Keratinocyte (primary cell): ENCODE measurements around the gene SPOCD1. TPM values are rescaled to one million over a fixed set of nuclear protein-coding genes. Genes with fewer than 3 reads are reported as not detected.
A peak's percentile ranks its signal among the peaks of the same experiment; 100 is the strongest.

Source experiments
- DNase-seq: peaks from one replicate; pipeline ENCODE4 v3.0.0-alpha.2; 2011; ENCODE audit warnings: low read depth, missing footprints, low spot score
- FAIRE-seq: peaks from 2 replicates; lab custom pipeline; 2011; peaks lifted over from hg19 to GRCh38; lab: Jason Lieb, UNC
- H2AFZ ChIP-seq: 2 replicates; pipeline ENCODE4 v1.6.0; 2012; ENCODE audit warnings: low read length, control low read depth, inconsistent platforms; ENCODE audit not compliant: control insufficient read depth
- H3K27ac ChIP-seq: 2 replicates; pipeline ENCODE4 v1.5.1; 2011; ENCODE audit warnings: low read length; ENCODE audit not compliant: control insufficient read depth, insufficient read depth
- H3K27me3 ChIP-seq: 3 replicates; pipeline ENCODE4 v1.6.0; 2011; ENCODE audit warnings: low read length; ENCODE audit not compliant: control insufficient read depth, insufficient read depth; ENCODE audit errors: extremely low read depth
- H3K36me3 ChIP-seq, 2 experiments: 2 replicates in 1 of 2; 3 replicates in 1 of 2; pipeline ENCODE4 v1.5.1; 2011; ENCODE audit warnings: low read length in 2 of 2, mild to moderate bottlenecking in 1 of 2; ENCODE audit not compliant: control insufficient read depth in 2 of 2, insufficient read depth in 2 of 2; ENCODE audit errors: extremely low read depth in 1 of 2
- H3K4me1 ChIP-seq: 3 replicates; pipeline ENCODE4 v1.5.1; 2011; ENCODE audit warnings: low read length; ENCODE audit not compliant: control insufficient read depth, insufficient read depth; ENCODE audit errors: extremely low read depth
- H3K4me2 ChIP-seq: 3 replicates; pipeline ENCODE4 v1.6.0; 2011; ENCODE audit warnings: low read depth, low read length; ENCODE audit not compliant: control insufficient read depth, insufficient read depth; ENCODE audit errors: extremely low read depth
- H3K4me3 ChIP-seq, 3 experiments: fragments of 200-600 bp in 1 of 3; sonication (generic) in 1 of 3; 2 replicates in 2 of 3; 3 replicates in 1 of 3; pipeline ENCODE4 v1.5.1; 2011 to 2016; ENCODE audit warnings: low read length in 3 of 3, mild to moderate bottlenecking in 3 of 3, control low read depth in 2 of 3, inconsistent platforms in 1 of 3, low read depth in 1 of 3, mixed read lengths in 1 of 3, mixed run types in 1 of 3, moderate library complexity in 1 of 3; ENCODE audit not compliant: control insufficient read depth in 2 of 3, insufficient read depth in 2 of 3; ENCODE audit errors: extremely low read depth in 1 of 3
- H3K79me2 ChIP-seq: 2 replicates; pipeline ENCODE4 v1.6.0; 2012; ENCODE audit warnings: low read length; ENCODE audit not compliant: control insufficient read depth, insufficient read depth
- H3K9ac ChIP-seq: 3 replicates; pipeline ENCODE4 v1.6.0; 2011; ENCODE audit warnings: low read length; ENCODE audit not compliant: control insufficient read depth, insufficient read depth; ENCODE audit errors: extremely low read depth
- H3K9me1 ChIP-seq: 3 replicates; pipeline ENCODE4 v1.6.0; 2011; ENCODE audit warnings: low read length; ENCODE audit not compliant: control insufficient read depth, insufficient read depth; ENCODE audit errors: extremely low read depth
- H3K9me3 ChIP-seq: 2 replicates; pipeline ENCODE4 v1.5.1; 2012; ENCODE audit warnings: low read depth, low read length; ENCODE audit not compliant: control insufficient read depth
- H4K20me1 ChIP-seq: 3 replicates; pipeline ENCODE4 v1.6.0; 2011; ENCODE audit warnings: low read length; ENCODE audit not compliant: control insufficient read depth, insufficient read depth; ENCODE audit errors: extremely low read depth
- EZH2 ChIP-seq: IDR thresholded peaks from one replicate; pipeline ENCODE4 v1.6.1; 2012; ENCODE audit warnings: inconsistent platforms, mild to moderate bottlenecking, low read length, moderate library complexity
- dilution Hi-C: fragments of 300-500 bp; cut with MboI; formaldehyde crosslinking; loops from one replicate; pipeline ENCODE4 v1.7.0; 2020; ENCODE audit warnings: low sequenced_read_pairs; ENCODE audit not compliant: extremely low pct_ligation_motif_present
- polyA plus RNA-seq, 5 experiments: library from polyadenylated mRNA; depleted of rRNA in 3 of 5; stranded (reverse) in 3 of 5; stranded (forward) in 1 of 5; unstranded in 1 of 5; fragments of >200 nt; gene quantifications; 1 replicate in 1 of 5; 2 replicates in 3 of 5; 3 replicates in 1 of 5; pipeline versions ENCODE4 v1.2.1 to v1.2.3, GENCODE V29; 2011 to 2012; ENCODE audit warnings: missing spikeins in 2 of 5, low read depth in 1 of 5, low replicate concordance in 1 of 5
- TF ChIP-seq, protein P1 (sequence below), 3 experiments: IDR thresholded peaks in 1 of 3; conservative IDR thresholded peaks in 1 of 3; optimal IDR thresholded peaks in 1 of 3; 2 replicates in 2 of 3; 3 replicates in 1 of 3; pipeline versions ENCODE3 to v1.5.1; 2011; ENCODE audit warnings: low read length in 3 of 3, mild to moderate bottlenecking in 3 of 3, moderate library complexity in 2 of 3, control low read depth in 1 of 3, inconsistent platforms in 1 of 3; ENCODE audit not compliant: insufficient read depth in 2 of 3; ENCODE audit errors: extremely low read depth in 1 of 3

SPOCD1 gene
- polyA plus RNA-seq, 1 donor (not counting 4 experiments of a cell fraction or from before 2014, with no cell fraction given) = 4.7 TPM

GRCh38 chr1:31855038-31855845 is 39.4 kb upstream of the SPOCD1 start:
- dilution Hi-C loops = no loop called here

DNA sequence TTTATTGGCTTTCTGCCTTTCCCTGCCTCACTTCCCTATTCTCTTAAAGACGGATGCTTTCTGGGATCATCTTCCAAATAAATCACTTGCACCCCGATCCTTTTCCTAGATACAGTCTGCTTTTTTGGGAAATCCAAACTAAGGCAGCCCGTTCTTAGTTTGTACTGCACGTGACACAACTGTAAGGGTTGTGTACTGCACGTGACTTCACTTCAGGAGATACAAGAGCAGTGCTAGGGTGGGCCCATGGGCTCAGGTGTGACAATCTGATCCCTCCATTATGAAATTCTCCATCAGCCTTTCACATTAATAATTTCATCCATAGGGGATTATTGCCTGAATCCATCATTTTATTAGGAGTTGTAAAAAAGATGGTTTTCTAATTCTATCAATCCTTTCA is 33.8 kb upstream of the SPOCD1 start:
- H3K27me3 ChIP-seq = no peaks in the 10 kb centered on the region
- dilution Hi-C loops = no loop called here
- no peak overlapping the region for H3K4me3 ChIP-seq
- H3K27ac ChIP-seq = no peak overlapping the region
- H3K4me2 ChIP-seq = no peak overlapping the region
- no peak overlapping the region for H3K9ac ChIP-seq
- H3K79me2 ChIP-seq = no peaks in the 10 kb centered on the region
- DNase-seq (no peak), FAIRE-seq (no peak)
- H3K36me3 ChIP-seq = no peaks in the 10 kb centered on the region
- no peaks in the 10 kb centered on the region for H3K9me1 ChIP-seq
- no peak overlapping the region for H2AFZ ChIP-seq
- no peaks in the 10 kb centered on the region for H4K20me1 ChIP-seq
- H3K4me1 ChIP-seq = no peaks in the 10 kb centered on the region
- TF ChIP-seq EZH2 = no peak
- TF ChIP-seq, protein P1, sequence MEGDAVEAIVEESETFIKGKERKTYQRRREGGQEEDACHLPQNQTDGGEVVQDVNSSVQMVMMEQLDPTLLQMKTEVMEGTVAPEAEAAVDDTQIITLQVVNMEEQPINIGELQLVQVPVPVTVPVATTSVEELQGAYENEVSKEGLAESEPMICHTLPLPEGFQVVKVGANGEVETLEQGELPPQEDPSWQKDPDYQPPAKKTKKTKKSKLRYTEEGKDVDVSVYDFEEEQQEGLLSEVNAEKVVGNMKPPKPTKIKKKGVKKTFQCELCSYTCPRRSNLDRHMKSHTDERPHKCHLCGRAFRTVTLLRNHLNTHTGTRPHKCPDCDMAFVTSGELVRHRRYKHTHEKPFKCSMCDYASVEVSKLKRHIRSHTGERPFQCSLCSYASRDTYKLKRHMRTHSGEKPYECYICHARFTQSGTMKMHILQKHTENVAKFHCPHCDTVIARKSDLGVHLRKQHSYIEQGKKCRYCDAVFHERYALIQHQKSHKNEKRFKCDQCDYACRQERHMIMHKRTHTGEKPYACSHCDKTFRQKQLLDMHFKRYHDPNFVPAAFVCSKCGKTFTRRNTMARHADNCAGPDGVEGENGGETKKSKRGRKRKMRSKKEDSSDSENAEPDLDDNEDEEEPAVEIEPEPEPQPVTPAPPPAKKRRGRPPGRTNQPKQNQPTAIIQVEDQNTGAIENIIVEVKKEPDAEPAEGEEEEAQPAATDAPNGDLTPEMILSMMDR (optimal IDR thresholded peaks at IDR 0.05 in 1 of 3, IDR thresholded peaks at IDR 0.05 in 1 of 3, conservative IDR thresholded peaks at IDR 0.05 in 1 of 3; ENCODE audit: extremely low read depth in 1 of 3, insufficient read depth in 2 of 3, low read length in 3 of 3) = no peak
- H3K9me3 ChIP-seq = no peaks in the 10 kb centered on the region

More at GRCh38 chr1:31855038-31855845, 39.4 kb upstream of the SPOCD1 start:
- no peak overlapping the region for H3K9ac ChIP-seq
- no peaks in the 10 kb centered on the region for H3K9me1 ChIP-seq
- H2AFZ ChIP-seq = no peak overlapping the region
- H4K20me1 ChIP-seq = no peaks in the 10 kb centered on the region
- H3K9me3 ChIP-seq = no peaks in the 10 kb centered on the region
- no peaks in the 10 kb centered on the region for H3K4me1 ChIP-seq
- no peaks in the 10 kb centered on the region for H3K27me3 ChIP-seq
- FAIRE-seq (peak; percentile 9), DNase-seq (no peak)
- TF ChIP-seq, protein P1 (optimal IDR thresholded peaks at IDR 0.05 in 1 of 3, IDR thresholded peaks at IDR 0.05 in 1 of 3, conservative IDR thresholded peaks at IDR 0.05 in 1 of 3; ENCODE audit: extremely low read depth in 1 of 3, insufficient read depth in 2 of 3, low read length in 3 of 3) = no peak
- no peak overlapping the region for H3K4me2 ChIP-seq
- no peaks in the 10 kb centered on the region for H3K79me2 ChIP-seq
- H3K27ac ChIP-seq = no peak overlapping the region
- H3K36me3 ChIP-seq = no peaks in the 10 kb centered on the region
- H3K4me3 ChIP-seq = no peak overlapping the region
